Esophagus muscularis mucosa (tissue), 4 donors: ENCODE data around the gene SV2B. TPM values are rescaled to one million over a fixed set of nuclear protein-coding genes. Genes with fewer than 3 reads are reported as not detected.

Source experiments
- DNase-seq: peaks from one replicate; pipeline ENCODE4 v3.0.0-alpha.2; 2017; ENCODE audit errors: extremely low spot score
- H3K27ac ChIP-seq, 4 donors: fragments of 200-600 bp; sonication (generic); replicated peaks in 1 of 4; 1 replicate in 3 of 4; 2 replicates in 1 of 4; pipeline ENCODE4 v1.5.1; 2016 to 2019; ENCODE audit warnings: mild to moderate bottlenecking in 1 of 4
- H3K27me3 ChIP-seq, 4 donors: fragments of 200-600 bp; sonication (generic); one replicate each; pipeline versions ENCODE4 v1.5.1 to v1.6.0; 2016 to 2019
- H3K36me3 ChIP-seq, 4 donors: fragments of 200-600 bp; sonication (generic); one replicate each; pipeline ENCODE4 v1.5.1; 2016 to 2019
- H3K4me1 ChIP-seq, 4 donors: fragments of 200-600 bp; sonication (generic); one replicate each; pipeline ENCODE4 v1.5.1; 2016 to 2019
- H3K4me3 ChIP-seq, 4 donors: fragments of 200-600 bp; sonication (generic); 1 replicate in 2 of 4; 2 replicates in 2 of 4; pipeline ENCODE4 v1.5.1; 2016 to 2019; ENCODE audit warnings: mild to moderate bottlenecking in 4 of 4, moderate library complexity in 1 of 4
- H3K9me3 ChIP-seq, 4 donors: fragments of 200-600 bp; sonication (generic); 1 replicate in 3 of 4; 2 replicates in 1 of 4; pipeline ENCODE4 v1.5.1; 2016 to 2019
- EP300 ChIP-seq: sonication (generic); formaldehyde crosslinking; IDR thresholded peaks from one replicate; pipeline ENCODE4 v1.6.1; 2017; ENCODE audit warnings: antibody characterized with exemption
- POLR2A ChIP-seq: fragments of 450-650 bp; IDR thresholded peaks from one replicate; pipeline ENCODE4 v1.6.1; 2017; ENCODE audit warnings: antibody characterized with exemption, moderate library complexity, mild to moderate bottlenecking, low read depth
- POLR2AphosphoS5 ChIP-seq, 2 donors: sonication (generic); formaldehyde crosslinking; IDR thresholded peaks; one replicate each; pipeline ENCODE4 v1.6.1; 2017; ENCODE audit warnings: antibody characterized with exemption in 2 of 2
- WGBS: methylation state at CpG from one replicate; pipeline ENCODE4 v1.1.5; 2018; 5-methylcytosine and 5-hydroxymethylcytosine counted together
- intact Hi-C: fragments of 100-400 bp; cut with DNase I; formaldehyde crosslinking; loops from one replicate; pipeline ENCODE4 v1.15.1; 2023
- total RNA-seq, 4 donors: library from RNA; depleted of rRNA; stranded (reverse); fragments of >200 nt; gene quantifications; one replicate each; pipeline versions ENCODE4 v1.1.0 to v1.2.1, GENCODE V29; 2016
- TF ChIP-seq, protein P1 (sequence below), 3 experiments: fragments of 200-600 bp in 2 of 3; fragments of 450-650 bp in 1 of 3; sonication (generic) in 2 of 3; IDR thresholded peaks; one replicate each; pipeline ENCODE4 v1.5.1; 2017 to 2019; ENCODE audit warnings: antibody characterized with exemption in 3 of 3, mild to moderate bottlenecking in 2 of 3, moderate library complexity in 1 of 3

The SV2B gene, protein sequence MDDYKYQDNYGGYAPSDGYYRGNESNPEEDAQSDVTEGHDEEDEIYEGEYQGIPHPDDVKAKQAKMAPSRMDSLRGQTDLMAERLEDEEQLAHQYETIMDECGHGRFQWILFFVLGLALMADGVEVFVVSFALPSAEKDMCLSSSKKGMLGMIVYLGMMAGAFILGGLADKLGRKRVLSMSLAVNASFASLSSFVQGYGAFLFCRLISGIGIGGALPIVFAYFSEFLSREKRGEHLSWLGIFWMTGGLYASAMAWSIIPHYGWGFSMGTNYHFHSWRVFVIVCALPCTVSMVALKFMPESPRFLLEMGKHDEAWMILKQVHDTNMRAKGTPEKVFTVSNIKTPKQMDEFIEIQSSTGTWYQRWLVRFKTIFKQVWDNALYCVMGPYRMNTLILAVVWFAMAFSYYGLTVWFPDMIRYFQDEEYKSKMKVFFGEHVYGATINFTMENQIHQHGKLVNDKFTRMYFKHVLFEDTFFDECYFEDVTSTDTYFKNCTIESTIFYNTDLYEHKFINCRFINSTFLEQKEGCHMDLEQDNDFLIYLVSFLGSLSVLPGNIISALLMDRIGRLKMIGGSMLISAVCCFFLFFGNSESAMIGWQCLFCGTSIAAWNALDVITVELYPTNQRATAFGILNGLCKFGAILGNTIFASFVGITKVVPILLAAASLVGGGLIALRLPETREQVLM
- total RNA-seq, result 1 to 10 TPM; 1.9 to 3.0 (median 2.1) TPM

DNA sequence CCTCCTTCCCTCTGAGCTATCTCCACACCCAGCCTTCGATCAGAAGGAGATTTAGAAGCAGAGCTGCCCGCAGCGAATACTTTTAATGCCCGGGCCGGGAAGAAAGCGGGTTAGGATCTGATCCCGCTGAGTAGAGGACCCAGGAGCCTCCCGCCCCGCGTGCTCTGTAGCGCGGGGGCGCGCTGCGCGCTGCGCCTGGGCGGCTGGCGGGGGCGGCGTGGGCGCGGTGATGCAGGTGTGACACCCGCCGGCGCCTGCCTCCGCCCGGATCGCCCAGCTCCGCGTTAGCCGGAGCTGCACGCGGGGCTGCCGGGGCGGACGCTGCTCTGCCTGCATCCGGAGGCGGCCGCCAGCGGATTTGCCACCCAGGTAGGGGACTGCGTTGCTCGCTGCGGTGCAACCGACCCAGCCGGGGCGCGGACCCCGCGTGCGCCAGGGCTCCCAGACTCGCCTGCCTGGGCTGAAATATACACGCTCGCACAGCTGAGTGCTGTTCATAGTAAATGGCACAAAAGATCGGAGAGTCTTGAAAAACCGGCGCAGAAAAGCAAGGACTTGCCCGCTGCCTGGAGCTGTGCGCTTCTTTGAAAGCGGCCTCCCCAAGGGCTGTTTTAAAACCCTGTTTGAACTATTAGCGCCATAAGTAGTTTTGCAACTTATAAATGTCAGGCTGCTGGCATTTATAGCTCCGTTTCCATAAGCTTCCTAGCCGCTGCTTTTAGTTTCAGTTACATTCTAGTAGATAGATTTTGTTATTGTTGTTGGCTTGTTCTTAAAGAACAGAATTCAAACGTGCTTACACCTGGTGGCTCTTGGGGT lies at the start of gene SV2B:
Gene SV2B (plus strand): TSS at position 263 of the 819 bp plus-strand sequence. CDS start 126,007 bp downstream, outside the sequence.
- peak within 1 kb of the TSS; percentile 51 to 65 (median 54) for H3K4me3 ChIP-seq
- H3K36me3 ChIP-seq, result no peaks in the 10 kb centered on the region
- TF ChIP-seq, protein P1, sequence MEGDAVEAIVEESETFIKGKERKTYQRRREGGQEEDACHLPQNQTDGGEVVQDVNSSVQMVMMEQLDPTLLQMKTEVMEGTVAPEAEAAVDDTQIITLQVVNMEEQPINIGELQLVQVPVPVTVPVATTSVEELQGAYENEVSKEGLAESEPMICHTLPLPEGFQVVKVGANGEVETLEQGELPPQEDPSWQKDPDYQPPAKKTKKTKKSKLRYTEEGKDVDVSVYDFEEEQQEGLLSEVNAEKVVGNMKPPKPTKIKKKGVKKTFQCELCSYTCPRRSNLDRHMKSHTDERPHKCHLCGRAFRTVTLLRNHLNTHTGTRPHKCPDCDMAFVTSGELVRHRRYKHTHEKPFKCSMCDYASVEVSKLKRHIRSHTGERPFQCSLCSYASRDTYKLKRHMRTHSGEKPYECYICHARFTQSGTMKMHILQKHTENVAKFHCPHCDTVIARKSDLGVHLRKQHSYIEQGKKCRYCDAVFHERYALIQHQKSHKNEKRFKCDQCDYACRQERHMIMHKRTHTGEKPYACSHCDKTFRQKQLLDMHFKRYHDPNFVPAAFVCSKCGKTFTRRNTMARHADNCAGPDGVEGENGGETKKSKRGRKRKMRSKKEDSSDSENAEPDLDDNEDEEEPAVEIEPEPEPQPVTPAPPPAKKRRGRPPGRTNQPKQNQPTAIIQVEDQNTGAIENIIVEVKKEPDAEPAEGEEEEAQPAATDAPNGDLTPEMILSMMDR (IDR thresholded peaks at IDR 0.05), result no peak
- TF ChIP-seq EP300 (no peak), POLR2A (no peak), POLR2AphosphoS5 (IDR thresholded peaks at IDR 0.05) (no peak)
- peaks cover 0 to 80% (median 20%) of the 10 kb centered on the region in 4 donors for H3K27me3 ChIP-seq
- DNase-seq, result peak; percentile 90
- peaks cover 0 to under 1% (median 0%) of the 10 kb centered on the region in 4 donors for H3K9me3 ChIP-seq
- H3K4me1 ChIP-seq, result peaks cover 19 to 37% (median 22%) of the 10 kb centered on the region in 4 donors
- H3K27ac ChIP-seq, result peak within 1 kb of the TSS in 1 of 4 donors; percentile 34
- intact Hi-C loops, result no loop called here
- 3% methylated on average over 20 of the region's 64 CpGs for WGBS

DNA sequence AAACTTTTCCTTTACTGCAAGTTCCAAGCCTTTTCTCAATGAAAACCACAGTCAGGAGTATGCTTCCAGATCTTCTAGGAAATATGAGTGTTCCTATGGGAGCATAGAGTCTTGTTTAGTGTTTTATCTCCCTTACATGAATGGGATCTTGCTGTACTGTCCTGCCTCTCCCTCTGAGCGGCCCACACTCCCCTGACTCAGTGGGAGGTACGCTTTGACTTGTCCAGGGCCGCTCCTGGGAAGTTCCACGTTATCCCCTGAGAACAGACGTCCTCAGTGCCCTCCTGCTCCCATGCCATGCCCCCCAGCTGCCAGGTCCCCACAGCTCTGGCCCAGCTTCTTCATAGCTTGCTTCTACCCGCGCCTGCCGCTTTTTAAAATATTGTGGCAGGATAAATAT lies 48.8 kb upstream of the SV2B start:
- Histone ChIP-seq H3K27ac (no peak overlapping the region), H3K9me3 (no peaks in the 10 kb centered on the region), H3K4me1 (peaks cover 0 to 13% (median 10%) of the 10 kb centered on the region in 4 donors), H3K27me3 (peaks cover 0 to 27% (median 0%) of the 10 kb centered on the region in 4 donors), H3K4me3 (no peak overlapping the region), H3K36me3 (no peaks in the 10 kb centered on the region)
- 87% methylated on average over 8 of the region's 8 CpGs for WGBS
- intact Hi-C loops, result loop anchor here (5.0 kb wide), 1 partner anchor 94 kb away; no protein-coding TSS in a partner anchor
- no peak for DNase-seq
- TF ChIP-seq POLR2A (no peak), POLR2AphosphoS5 (IDR thresholded peaks at IDR 0.05) (no peak), EP300 (no peak)
- TF ChIP-seq, protein P1 (IDR thresholded peaks at IDR 0.05), result no peak

DNA sequence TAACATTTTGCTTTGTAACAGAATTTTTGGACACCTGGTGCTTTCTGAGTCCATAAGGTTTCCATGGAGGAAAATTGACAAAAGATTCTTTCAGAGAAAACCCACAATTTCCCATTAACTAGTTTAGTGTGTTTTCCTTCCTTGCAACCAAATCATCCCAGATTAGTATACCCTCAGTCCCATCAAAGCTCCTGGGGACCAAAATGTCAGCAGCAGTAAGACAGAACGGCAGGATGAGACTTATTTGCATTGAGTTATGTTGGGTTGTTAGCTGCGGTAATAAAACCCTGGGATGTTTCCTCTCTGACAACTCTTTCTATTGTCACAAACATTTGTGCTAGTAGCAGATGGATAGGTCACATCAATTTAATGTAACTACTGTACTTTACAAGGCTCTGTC lies 45.2 kb upstream of the SV2B start:
- Histone ChIP-seq H3K4me1 (peaks cover 0 to 10% (median 6%) of the 10 kb centered on the region in 4 donors), H3K27ac (no peak overlapping the region), H3K36me3 (no peaks in the 10 kb centered on the region), H3K9me3 (no peaks in the 10 kb centered on the region), H3K4me3 (no peak overlapping the region), H3K27me3 (peaks cover 0 to 53% (median 0%) of the 10 kb centered on the region in 4 donors)
- TF ChIP-seq EP300 (no peak), POLR2A (no peak), POLR2AphosphoS5 (IDR thresholded peaks at IDR 0.05) (no peak)
- TF ChIP-seq, protein P1 (IDR thresholded peaks at IDR 0.05), result no peak
- DNase-seq, result no peak
- intact Hi-C loops, result loop anchor here (5.0 kb wide), 2 partner anchors 98 to 167 kb away; no protein-coding TSS in a partner anchor
- 26% methylated on average over 2 of the region's 2 CpGs for WGBS

DNA sequence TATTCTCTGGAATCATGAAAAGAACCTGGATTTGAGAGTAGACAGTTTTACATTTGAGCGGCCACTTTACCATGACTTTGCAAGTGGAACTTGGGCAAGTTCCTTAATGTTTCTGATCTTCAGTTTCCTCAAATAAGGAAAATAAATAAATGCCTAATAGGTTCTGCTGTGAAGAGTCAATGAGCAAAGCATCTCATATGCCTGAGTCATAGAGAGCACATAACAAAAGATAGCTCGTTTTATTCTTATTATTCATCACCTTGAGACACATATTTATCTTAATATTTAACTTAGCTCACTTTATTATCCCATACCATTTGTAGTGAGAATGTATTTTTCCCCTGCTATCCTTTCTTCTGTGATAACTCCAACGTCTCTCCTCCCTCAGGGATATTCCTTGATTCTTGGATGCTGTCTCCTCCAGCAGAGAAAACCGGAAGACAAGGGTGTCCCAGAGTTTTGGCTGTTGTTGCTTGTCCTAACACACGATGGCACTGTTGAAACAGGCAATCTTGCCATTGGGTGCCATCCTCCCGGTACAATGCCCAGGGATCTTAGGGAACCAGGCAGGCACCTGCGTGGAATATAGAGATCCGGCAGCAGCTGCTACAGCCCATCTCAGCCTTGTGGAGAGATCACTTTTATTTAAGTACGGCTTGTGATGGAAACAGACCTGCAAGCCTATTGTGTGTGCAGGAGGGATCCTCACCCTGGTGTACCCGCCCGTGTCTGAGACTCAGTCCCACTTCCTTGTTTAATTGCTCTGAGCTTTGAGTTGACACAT lies 44.3 kb upstream of the SV2B start:
- 20% methylated on average over 11 of the region's 11 CpGs for WGBS
- peaks cover 0 to 6% (median 3%) of the 10 kb centered on the region in 4 donors for H3K4me1 ChIP-seq
- TF ChIP-seq, protein P1 (IDR thresholded peaks at IDR 0.05), result peak; percentile 66 to 84 (median 81)
- TF ChIP-seq POLR2AphosphoS5 (IDR thresholded peaks at IDR 0.05) (no peak), POLR2A (no peak), EP300 (no peak)
- no peak overlapping the region for H3K4me3 ChIP-seq
- no peak overlapping the region for H3K27ac ChIP-seq
- no peaks in the 10 kb centered on the region for H3K9me3 ChIP-seq
- peaks cover 0 to 60% (median 0%) of the 10 kb centered on the region in 4 donors for H3K27me3 ChIP-seq
- intact Hi-C loops, result loop anchor here (1.0 to 5.0 kb wide), 2 partner anchors 167 to 216 kb away; no protein-coding TSS in a partner anchor
- no peaks in the 10 kb centered on the region for H3K36me3 ChIP-seq
- no peak for DNase-seq
